Fibroblast of mammary gland (primary cell): ENCODE results near the gene SMIM14.

Experiments
- DNase-seq: peaks from one replicate; pipeline ENCODE4 v3.0.0-alpha.2; 2010; ENCODE audit warnings: low read depth
- H3K4me3 ChIP-seq: 2 replicates; pipeline ENCODE4 v1.5.1; 2011; ENCODE audit warnings: low read depth, mild to moderate bottlenecking, low read length, moderate library complexity; ENCODE audit not compliant: control insufficient read depth
- CTCF ChIP-seq: conservative IDR thresholded peaks from 2 replicates; pipeline ENCODE4 v1.5.1; 2011; ENCODE audit warnings: low read depth, low read length, inconsistent platforms; ENCODE audit not compliant: control insufficient read depth, insufficient read depth

The SMIM14 gene

GRCh38 chr4:39667706-39668105 is 29.0 kb upstream of the SMIM14 start:
- H3K4me3 ChIP-seq = no peak overlapping the region
- DNase-seq = no peak
- TF ChIP-seq CTCF = no peak

GRCh38 chr4:39664828-39665731 is 26.4 kb upstream of the SMIM14 start:
- TF ChIP-seq CTCF = no peak
- peak; percentile 71 for DNase-seq
- H3K4me3 ChIP-seq = no peak overlapping the region

DNA sequence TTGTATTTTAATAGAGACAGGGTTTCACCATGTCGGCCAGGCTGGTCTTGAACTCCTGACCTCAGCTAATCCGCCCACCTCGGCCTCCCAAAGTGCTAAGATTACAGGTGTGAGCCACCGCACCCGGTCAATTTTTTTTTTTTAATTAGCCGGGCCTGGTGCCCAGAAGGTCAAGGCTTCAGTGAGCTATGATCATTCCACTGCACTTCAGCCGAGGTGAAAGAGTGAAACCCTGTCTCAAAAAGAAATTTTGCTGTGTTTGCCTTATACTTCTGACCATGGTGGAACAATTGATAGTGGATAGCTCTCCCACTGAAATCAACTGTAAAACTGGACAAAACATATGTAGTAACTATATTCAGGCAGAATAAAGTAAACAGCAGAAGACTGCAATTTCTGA is 24.0 kb upstream of the SMIM14 start:
- no peak overlapping the region for H3K4me3 ChIP-seq
- no peak for DNase-seq
- no peak for TF ChIP-seq CTCF

- no peak for TF ChIP-seq CTCF
- H3K4me3 ChIP-seq = no peak overlapping the region
These were observed 22.1 kb upstream of the SMIM14 start for GRCh38 chr4:39660757-39661156.

GRCh38 chr4:39660045-39660444 is 21.4 kb upstream of the SMIM14 start:
- H3K4me3 ChIP-seq = no peak overlapping the region
- no peak for TF ChIP-seq CTCF
- DNase-seq = peak; percentile 48

More at GRCh38 chr4:39660757-39661156, 22.1 kb upstream of the SMIM14 start:
- DNase-seq = no peak

GRCh38 chr4:39658756-39659155 is 20.1 kb upstream of the SMIM14 start:
- no peak overlapping the region for H3K4me3 ChIP-seq
- TF ChIP-seq CTCF = peak; percentile 64
- DNase-seq = peak; percentile 38
